Panc1 (cell line): ENCODE measurements around the gene SLC6A17. TPM values are rescaled to one million over a fixed set of nuclear protein-coding genes. Genes with fewer than 3 reads are reported as not detected.

Experiments used
- ATAC-seq: fragments of 200-7000 bp; cut with Tn5 transposase; 2 replicates; pipeline ENCODE4 v1.9.1; 2020; ENCODE audit warnings: mild to moderate bottlenecking, moderate library complexity
- BruUV-seq: library from RNA; stranded (reverse); fragments of 400-500 nt; replicated peaks from 2 replicates; lab custom pipeline; 2021; lab: Mats Ljungman, UMichigan
- CTCF ChIA-PET: fragments of 300-600 bp; sonication (Branson Sonifier 250); formaldehyde crosslinking; loops from one replicate; lab custom pipeline; 2022; ENCODE audit warnings: antibody characterized with exemption; lab: Charles Lee
- POLR2A ChIA-PET: fragments of 300-600 bp; sonication (Branson Sonifier 250); formaldehyde crosslinking; loops from one replicate; lab custom pipeline; 2022; ENCODE audit warnings: antibody characterized with exemption; lab: Charles Lee
- DNase-seq: peaks from one replicate; pipeline ENCODE4 v3.0.0-alpha.2; 2010; ENCODE audit warnings: low read depth, low spot score
- H3K27ac ChIP-seq: 2 replicates; pipeline ENCODE4 v1.5.1; 2011; ENCODE audit warnings: mild to moderate bottlenecking, low read length, inconsistent platforms
- H3K27me3 ChIP-seq: fragments of 200-500 bp; sonication (Bioruptor generic); 2 replicates; pipeline ENCODE4 v1.6.0; 2014; ENCODE audit warnings: low read length, inconsistent platforms; ENCODE audit not compliant: control insufficient read depth, insufficient read depth
- H3K36me3 ChIP-seq: fragments of 200-500 bp; sonication (Bioruptor generic); 2 replicates; pipeline ENCODE4 v1.5.1; 2014; ENCODE audit warnings: inconsistent platforms, mild to moderate bottlenecking, low read length, moderate library complexity; ENCODE audit not compliant: control insufficient read depth, insufficient read depth
- H3K4me1 ChIP-seq: 2 replicates; pipeline ENCODE4 v1.5.1; 2011; ENCODE audit warnings: inconsistent platforms, mild to moderate bottlenecking, low read length, moderate library complexity; ENCODE audit not compliant: control insufficient read depth, insufficient read depth
- H3K4me3 ChIP-seq, 2 experiments: 2 replicates each; pipeline ENCODE4 v1.5.1; 2011 to 2012; ENCODE audit warnings: low read depth in 2 of 2, low read length in 2 of 2, mild to moderate bottlenecking in 2 of 2, inconsistent platforms in 1 of 2, moderate library complexity in 1 of 2
- H3K9me3 ChIP-seq: fragments of 200-500 bp; sonication (Bioruptor generic); 2 replicates; pipeline ENCODE4 v1.5.1; 2014; ENCODE audit warnings: low read depth, mild to moderate bottlenecking, inconsistent platforms, low read length, moderate library complexity; ENCODE audit not compliant: control insufficient read depth, insufficient read depth
- CTCF ChIP-seq: fragments of 450-650 bp; IDR thresholded peaks from 2 replicates; pipeline ENCODE4 v1.5.1; 2017; ENCODE audit warnings: mild to moderate bottlenecking
- POLR2AphosphoS5 ChIP-seq: IDR thresholded peaks from 2 replicates; pipeline ENCODE4 v1.6.1; 2012; ENCODE audit warnings: mild to moderate bottlenecking, low read depth, low read length, moderate library complexity
- REST ChIP-seq, 2 experiments: IDR thresholded peaks; 2 replicates each; pipeline ENCODE4 v1.6.1; 2011 to 2012; ENCODE audit warnings: low read depth in 2 of 2, control low read depth in 1 of 2, low read length in 1 of 2, mild to moderate bottlenecking in 1 of 2, moderate library complexity in 1 of 2; ENCODE audit not compliant: insufficient read depth in 1 of 2
- TCF7L2 ChIP-seq: IDR thresholded peaks from 2 replicates; pipeline ENCODE4 v1.6.1; 2011; ENCODE audit warnings: mild to moderate bottlenecking, low read depth, low read length, inconsistent platforms
- in situ Hi-C: cut with HindIII; loops from 2 replicates; pipeline ENCODE4 v1.10.0; 2016; ENCODE audit warnings: low sequenced_read_pairs, low pct_unique_long_range_greater_than_20kb
- intact Hi-C: fragments of 100-400 bp; cut with micrococcal nuclease; formaldehyde crosslinking; loops from one replicate; pipeline ENCODE4 v1.10.0; 2022; ENCODE audit not compliant: unreplicated experiment
- total RNA-seq: library from RNA; stranded (reverse); gene quantifications from one replicate; pipeline ENCODE4 v1.2.1, GENCODE V29; 2021; ENCODE audit not compliant: unreplicated experiment

The SLC6A17 gene
- total RNA-seq, 1 experiment from 2014 or later, result 5.7 TPM

- BruUV-seq, result no TSS peak
- in situ Hi-C loops, result no loop called here
- intact Hi-C loops, result loop anchor here (1.0 to 2.0 kb wide), 2 partner anchors 104 to 253 kb away; no protein-coding TSS in a partner anchor
- peak; percentile 86 for TF ChIP-seq CTCF
- no peak for TF ChIP-seq TCF7L2
- Histone ChIP-seq H3K36me3 (no peaks in the 10 kb centered on the region; the same call in 1 of the 2 replicates), H3K9me3 (no peaks in the 10 kb centered on the region), H3K27me3 (no peaks in the 10 kb centered on the region), H3K27ac (no peak overlapping the region), H3K4me1 (peaks cover 11% of the 10 kb centered on the region), H3K4me3 (no peak overlapping the region)
- 0 out of 2 replicates have a peak, but pooled peaks have one; percentile 47 for ATAC-seq
- ChIA-PET POLR2A (no interaction called here), CTCF (interaction anchor here (0.5 to 4.5 kb wide), 11 partner anchors 50 to 288 kb away, joined by 3 to 77 read pairs (median 4); no protein-coding TSS in a partner anchor)
- DNase-seq, result no peak
Measured at GRCh38 chr1:110207831-110208230, 57.5 kb downstream of the SLC6A17 start.

- POLR2A ChIA-PET, result no interaction called here
- CTCF ChIA-PET, result interaction anchor here (0.5 to 4.5 kb wide), 6 partner anchors 12 to 251 kb away, joined by 3 to 77 read pairs (median 5); no protein-coding TSS in a partner anchor
- intact Hi-C loops, result no loop called here
Measured at GRCh38 chr1:110208916-110209645, 58.8 kb downstream of the SLC6A17 start.

More at GRCh38 chr1:110208916-110209645, 58.8 kb downstream of the SLC6A17 start:
- Histone ChIP-seq H3K9me3 (no peaks in the 10 kb centered on the region), H3K36me3 (no peaks in the 10 kb centered on the region; the same call in 1 of the 2 replicates), H3K4me3 (peak overlapping the region; percentile 53 to 55), H3K27ac (peak overlapping the region; percentile 83), H3K27me3 (no peaks in the 10 kb centered on the region), H3K4me1 (peaks cover 17% of the 10 kb centered on the region)
- BruUV-seq, result no TSS peak
- ATAC-seq (no peak), DNase-seq (no peak)
- no peak for TF ChIP-seq POLR2AphosphoS5
- TF ChIP-seq TCF7L2, result no peak
- no peak for TF ChIP-seq REST (IDR thresholded peaks at IDR 0.05; ENCODE audit: insufficient read depth in 1 of 2, low read depth in 2 of 2, low read length in 1 of 2)
- no peak for TF ChIP-seq CTCF
- in situ Hi-C loops, result no loop called here
